ENCODE measurements around the gene RNF213.

Gene RNF213

DNA sequence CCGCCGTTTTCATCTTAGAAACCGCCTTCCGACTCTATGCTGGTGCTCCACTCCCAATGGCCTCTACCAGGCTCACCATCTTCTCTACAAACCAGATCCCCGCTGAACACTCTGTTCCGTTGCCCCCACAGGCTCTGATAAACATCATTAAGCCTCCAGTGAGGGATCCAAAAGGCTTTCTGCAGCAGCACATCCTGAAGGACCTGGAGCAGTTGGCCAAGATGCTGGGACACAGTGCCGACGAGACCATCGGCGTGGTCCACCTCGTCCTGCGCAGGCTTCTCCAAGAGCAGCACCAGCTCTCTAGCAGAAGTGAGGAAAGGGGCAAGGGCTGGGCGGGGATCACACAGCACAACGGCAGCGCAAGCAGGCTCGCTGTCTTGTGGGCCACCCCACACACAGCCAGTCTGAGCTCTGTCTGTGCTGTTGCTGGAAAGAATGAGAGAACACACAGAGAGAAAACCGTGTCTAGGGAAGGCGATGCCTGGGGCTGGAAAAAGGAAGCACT is 120.8 kb downstream of the RNF213 start:
- Histone ChIP-seq H2AK5ac (ENCODE audit: low read length, severe bottlenecking) (no peak overlapping the region), H3K9ac (ENCODE audit: low read length) (no peak overlapping the region), H2AFZ (ENCODE audit: low read depth, low read length) (no peak overlapping the region), H2BK120ac (ENCODE audit: low read depth, low read length) (no peak overlapping the region), H4K8ac (ENCODE audit: low read length) (no peak overlapping the region), H3K4ac (ENCODE audit: low read depth in 1 of 2, low read length in 2 of 2) (no peak overlapping the region), H3K4me1 (ENCODE audit: control insufficient read depth, insufficient read depth, low read depth, low read length) (no peaks in the 10 kb centered on the region), H3K27me3 (ENCODE audit: control insufficient read depth in 1 of 2, insufficient read depth in 1 of 2, low read length in 2 of 2) (no peaks in the 10 kb centered on the region), H3K9me3 (ENCODE audit: control insufficient read depth, low read length) (no peaks in the 10 kb centered on the region), H3K23ac (ENCODE audit: low read length in 2 of 2) (no peak overlapping the region), H3K14ac (ENCODE audit: low read length in 2 of 2) (no peak overlapping the region), H3K4me2 (ENCODE audit: low read length, poor library complexity, severe bottlenecking) (no peak overlapping the region), H3K4me3 (ENCODE audit: insufficient read depth in 1 of 2, low read depth in 1 of 2, low read length in 2 of 2) (no peak overlapping the region), H3K79me1 (replicated peaks; ENCODE audit: low read length, poor library complexity, severe bottlenecking) (peaks cover 15% of the 10 kb centered on the region), H3K36me3 (ENCODE audit: control insufficient read depth in 1 of 2, insufficient read depth in 2 of 2, low read depth in 1 of 2, low read length in 2 of 2) (peaks cover 79 to 100% of the 10 kb centered on the region in 2 experiments), H4K91ac (ENCODE audit: low read length) (no peak overlapping the region), H3K27ac (ENCODE audit: low read length, poor library complexity, severe bottlenecking) (no peak overlapping the region), H2BK15ac (ENCODE audit: low read depth, poor library complexity, severe bottlenecking) (no peak overlapping the region), H2BK12ac (ENCODE audit: low read length in 2 of 2) (no peak overlapping the region), H2BK5ac (ENCODE audit: low read depth, low read length, poor library complexity, severe bottlenecking) (no peak overlapping the region), H3K18ac (ENCODE audit: low read depth in 1 of 2, low read length in 2 of 2) (no peak overlapping the region)
- no peak for DNase-seq
- WGBS = 96% methylated on average over 18 of the region's 18 CpGs

DNA sequence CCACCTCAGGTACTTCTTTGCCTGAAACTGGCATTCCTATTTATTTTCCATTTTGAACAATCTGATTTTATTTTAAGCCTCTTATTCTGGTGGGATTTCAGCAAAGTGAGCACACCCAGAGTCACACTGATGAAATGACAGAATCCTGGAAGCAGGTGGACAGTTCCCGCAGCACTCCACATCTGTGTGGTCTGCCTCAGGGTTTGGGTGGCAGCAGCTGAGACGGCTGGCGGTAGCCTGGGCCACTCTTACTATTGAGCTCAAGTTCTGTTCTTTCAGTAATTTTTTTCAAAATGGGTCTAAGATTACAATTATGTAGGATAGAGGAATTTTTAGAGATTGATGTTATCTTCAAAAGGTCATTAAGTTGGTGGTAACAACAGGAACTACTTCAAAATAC is 121.8 kb downstream of the RNF213 start:
- no peak overlapping the region for H3K4me2 ChIP-seq (ENCODE audit: low read length, poor library complexity, severe bottlenecking)
- H4K8ac ChIP-seq (ENCODE audit: low read length) = no peak overlapping the region
- H3K9me3 ChIP-seq (ENCODE audit: control insufficient read depth, low read length) = no peaks in the 10 kb centered on the region
- no peak overlapping the region for H3K14ac ChIP-seq (ENCODE audit: low read length in 2 of 2)
- no peak overlapping the region for H2BK120ac ChIP-seq (ENCODE audit: low read depth, low read length)
- no peak overlapping the region for H2BK12ac ChIP-seq (ENCODE audit: low read length in 2 of 2)
- no peak overlapping the region for H4K91ac ChIP-seq (ENCODE audit: low read length)
- H3K4ac ChIP-seq (ENCODE audit: low read depth in 1 of 2, low read length in 2 of 2) = no peak overlapping the region
- no peak overlapping the region for H2BK5ac ChIP-seq (ENCODE audit: low read depth, low read length, poor library complexity, severe bottlenecking)
- no peak overlapping the region for H3K23ac ChIP-seq (ENCODE audit: low read length in 2 of 2)
- no peaks in the 10 kb centered on the region for H3K4me1 ChIP-seq (ENCODE audit: control insufficient read depth, insufficient read depth, low read depth, low read length)
- peaks cover 12% of the 10 kb centered on the region for H3K79me1 ChIP-seq (replicated peaks; ENCODE audit: low read length, poor library complexity, severe bottlenecking)
- H3K18ac ChIP-seq (ENCODE audit: low read depth in 1 of 2, low read length in 2 of 2) = no peak overlapping the region
- H3K27ac ChIP-seq (ENCODE audit: low read length, poor library complexity, severe bottlenecking) = no peak overlapping the region
- H2BK15ac ChIP-seq (ENCODE audit: low read depth, poor library complexity, severe bottlenecking) = no peak overlapping the region
- no peak for DNase-seq
- 100% methylated on average over 3 of the region's 3 CpGs for WGBS
- no peak overlapping the region for H2AFZ ChIP-seq (ENCODE audit: low read depth, low read length)
- H3K9ac ChIP-seq (ENCODE audit: low read length) = no peak overlapping the region
- H3K36me3 ChIP-seq (ENCODE audit: control insufficient read depth in 1 of 2, insufficient read depth in 2 of 2, low read depth in 1 of 2, low read length in 2 of 2) = peaks cover 82 to 100% of the 10 kb centered on the region in 2 experiments
- no peak overlapping the region for H3K4me3 ChIP-seq (ENCODE audit: insufficient read depth in 1 of 2, low read depth in 1 of 2, low read length in 2 of 2)
- H2AK5ac ChIP-seq (ENCODE audit: low read length, severe bottlenecking) = no peak overlapping the region
- no peaks in the 10 kb centered on the region for H3K27me3 ChIP-seq (ENCODE audit: control insufficient read depth in 1 of 2, insufficient read depth in 1 of 2, low read length in 2 of 2)

- DNase-seq = no peak
- Histone ChIP-seq H3K4me1 (ENCODE audit: control insufficient read depth, insufficient read depth, low read depth, low read length) (no peaks in the 10 kb centered on the region), H3K4ac (ENCODE audit: low read depth in 1 of 2, low read length in 2 of 2) (no peak overlapping the region), H2BK12ac (ENCODE audit: low read length in 2 of 2) (no peak overlapping the region), H3K9ac (ENCODE audit: low read length) (no peak overlapping the region), H4K8ac (ENCODE audit: low read length) (no peak overlapping the region), H2BK15ac (ENCODE audit: low read depth, poor library complexity, severe bottlenecking) (no peak overlapping the region), H3K27ac (ENCODE audit: low read length, poor library complexity, severe bottlenecking) (no peak overlapping the region), H3K18ac (ENCODE audit: low read depth in 1 of 2, low read length in 2 of 2) (no peak overlapping the region), H2BK120ac (ENCODE audit: low read depth, low read length) (no peak overlapping the region), H2BK5ac (ENCODE audit: low read depth, low read length, poor library complexity, severe bottlenecking) (no peak overlapping the region), H2AK5ac (ENCODE audit: low read length, severe bottlenecking) (no peak overlapping the region), H3K4me2 (ENCODE audit: low read length, poor library complexity, severe bottlenecking) (no peak overlapping the region), H3K4me3 (ENCODE audit: insufficient read depth in 1 of 2, low read depth in 1 of 2, low read length in 2 of 2) (no peak overlapping the region), H3K36me3 (ENCODE audit: control insufficient read depth in 1 of 2, insufficient read depth in 2 of 2, low read depth in 1 of 2, low read length in 2 of 2) (peaks cover 81 to 99% of the 10 kb centered on the region in 2 experiments), H3K79me1 (replicated peaks; ENCODE audit: low read length, poor library complexity, severe bottlenecking) (peaks cover 13% of the 10 kb centered on the region), H3K23ac (ENCODE audit: low read length in 2 of 2) (no peak overlapping the region), H4K91ac (ENCODE audit: low read length) (no peak overlapping the region), H3K14ac (ENCODE audit: low read length in 2 of 2) (no peak overlapping the region), H3K27me3 (ENCODE audit: control insufficient read depth in 1 of 2, insufficient read depth in 1 of 2, low read length in 2 of 2) (no peaks in the 10 kb centered on the region), H3K9me3 (ENCODE audit: control insufficient read depth, low read length) (no peaks in the 10 kb centered on the region), H2AFZ (ENCODE audit: low read depth, low read length) (no peak overlapping the region)
- 96% methylated on average over 8 of the region's 8 CpGs for WGBS
These were observed 122.3 kb downstream of the RNF213 start for GRCh38 chr17:80382956-80383355.

GRCh38 chr17:80384078-80384960 is 123.7 kb downstream of the RNF213 start:
- Histone ChIP-seq H3K9me3 (ENCODE audit: control insufficient read depth, low read length) (no peaks in the 10 kb centered on the region), H2BK120ac (ENCODE audit: low read depth, low read length) (no peak overlapping the region), H2AK5ac (ENCODE audit: low read length, severe bottlenecking) (no peak overlapping the region), H4K8ac (ENCODE audit: low read length) (no peak overlapping the region), H3K4me3 (ENCODE audit: insufficient read depth in 1 of 2, low read depth in 1 of 2, low read length in 2 of 2) (no peak overlapping the region), H3K36me3 (ENCODE audit: control insufficient read depth in 1 of 2, insufficient read depth in 2 of 2, low read depth in 1 of 2, low read length in 2 of 2) (peaks cover 85 to 99% of the 10 kb centered on the region in 2 experiments), H2BK12ac (ENCODE audit: low read length in 2 of 2) (no peak overlapping the region), H3K27ac (ENCODE audit: low read length, poor library complexity, severe bottlenecking) (no peak overlapping the region), H3K14ac (ENCODE audit: low read length in 2 of 2) (no peak overlapping the region), H3K4me1 (ENCODE audit: control insufficient read depth, insufficient read depth, low read depth, low read length) (no peaks in the 10 kb centered on the region), H3K4ac (ENCODE audit: low read depth in 1 of 2, low read length in 2 of 2) (no peak overlapping the region), H3K79me1 (replicated peaks; ENCODE audit: low read length, poor library complexity, severe bottlenecking) (peaks cover 15% of the 10 kb centered on the region), H3K4me2 (ENCODE audit: low read length, poor library complexity, severe bottlenecking) (no peak overlapping the region), H2AFZ (ENCODE audit: low read depth, low read length) (no peak overlapping the region), H3K23ac (ENCODE audit: low read length in 2 of 2) (no peak overlapping the region), H2BK5ac (ENCODE audit: low read depth, low read length, poor library complexity, severe bottlenecking) (no peak overlapping the region), H3K9ac (ENCODE audit: low read length) (no peak overlapping the region), H4K91ac (ENCODE audit: low read length) (no peak overlapping the region), H2BK15ac (ENCODE audit: low read depth, poor library complexity, severe bottlenecking) (no peak overlapping the region), H3K18ac (ENCODE audit: low read depth in 1 of 2, low read length in 2 of 2) (no peak overlapping the region), H3K27me3 (ENCODE audit: control insufficient read depth in 1 of 2, insufficient read depth in 1 of 2, low read length in 2 of 2) (no peaks in the 10 kb centered on the region)
- 95% methylated on average over 23 of the region's 24 CpGs for WGBS
- DNase-seq = no peak
